ENCODE data around the gene GMFB.

- TF ChIP-seq CTCF (IDR thresholded peaks at IDR 0.05) (peak in 1 of 3 experiments; percentile 1), POLR2AphosphoS5 (IDR thresholded peaks at IDR 0.05; ENCODE audit: insufficient read depth in 1 of 2, low read depth in 1 of 2) (no peak), POLR2A (IDR thresholded peaks at IDR 0.05) (no peak)
Observed at GRCh38 chr14:54489318-54489683, 521 bp upstream of the GMFB start.

Measured in vagina (tissue), 2 donors.